NCI-H510A treated with DMSO at 0.1 percent for 48 hours (cell line): ENCODE results near the gene FRYL.

Source experiments
- DNase-seq: peaks from one replicate; lab custom pipeline; 2025; lab: John Stamatoyannopoulos, UW

The FRYL gene

GRCh38 chr4:48558026-48558425 is 222.1 kb downstream of the FRYL start:
- DNase-seq, result no peak

- DNase-seq, result no peak
These were observed 222.6 kb downstream of the FRYL start for GRCh38 chr4:48557478-48557877.

- no peak for DNase-seq
These were observed 223.8 kb downstream of the FRYL start for GRCh38 chr4:48556268-48556667.

GRCh38 chr4:48554606-48555005 is 225.5 kb downstream of the FRYL start:
- no peak for DNase-seq

- DNase-seq, result no peak
These were observed 226.4 kb downstream of the FRYL start for GRCh38 chr4:48553720-48554119.

- peak; percentile 3 for DNase-seq
These were observed 233.7 kb downstream of the FRYL start for GRCh38 chr4:48546336-48546735.

GRCh38 chr4:48543796-48544195 is 236.3 kb downstream of the FRYL start:
- no peak for DNase-seq

- no peak for DNase-seq
These were observed 237.2 kb downstream of the FRYL start for GRCh38 chr4:48542888-48543287.

- no peak for DNase-seq
These were observed 240.5 kb downstream of the FRYL start for GRCh38 chr4:48539597-48539996.

GRCh38 chr4:48538358-48538757 is 241.7 kb downstream of the FRYL start:
- no peak for DNase-seq

GRCh38 chr4:48526406-48526805 is 253.7 kb downstream of the FRYL start:
- DNase-seq, result no peak

GRCh38 chr4:48518143-48518542 is 261.9 kb downstream of the FRYL start:
- DNase-seq, result no peak

- DNase-seq, result no peak
These were observed 270.5 kb downstream of the FRYL start for GRCh38 chr4:48509543-48509942.

- DNase-seq, result no peak
These were observed 273.4 kb downstream of the FRYL start for GRCh38 chr4:48506716-48507115.

- DNase-seq, result no peak
These were observed 275.7 kb downstream of the FRYL start for GRCh38 chr4:48504352-48504751.

- no peak for DNase-seq
These were observed 276.1 kb downstream of the FRYL start for GRCh38 chr4:48504026-48504330.

GRCh38 chr4:48503233-48504025 is 276.6 kb downstream of the FRYL start:
- no peak for DNase-seq

GRCh38 chr4:48499551-48500066 is 280.5 kb downstream of the FRYL start:
- no peak for DNase-seq

GRCh38 chr4:48498895-48499294 is 281.2 kb downstream of the FRYL start:
- no peak for DNase-seq

- no peak for DNase-seq
These were observed 284.1 kb downstream of the FRYL start for GRCh38 chr4:48495941-48496340.

- DNase-seq, result no peak
These were observed 286.5 kb downstream of the FRYL start for GRCh38 chr4:48493452-48494100.

GRCh38 chr4:48491514-48492176 is 288.4 kb downstream of the FRYL start:
- DNase-seq, result no peak
